ENCODE results near the gene TAMALIN. TPM values are rescaled to one million over a fixed set of nuclear protein-coding genes. Genes with fewer than 3 reads are reported as not detected.

TAMALIN gene
- total RNA-seq, 2 experiments from 2014 or later, result 1.8 to 2.2 TPM

DNA sequence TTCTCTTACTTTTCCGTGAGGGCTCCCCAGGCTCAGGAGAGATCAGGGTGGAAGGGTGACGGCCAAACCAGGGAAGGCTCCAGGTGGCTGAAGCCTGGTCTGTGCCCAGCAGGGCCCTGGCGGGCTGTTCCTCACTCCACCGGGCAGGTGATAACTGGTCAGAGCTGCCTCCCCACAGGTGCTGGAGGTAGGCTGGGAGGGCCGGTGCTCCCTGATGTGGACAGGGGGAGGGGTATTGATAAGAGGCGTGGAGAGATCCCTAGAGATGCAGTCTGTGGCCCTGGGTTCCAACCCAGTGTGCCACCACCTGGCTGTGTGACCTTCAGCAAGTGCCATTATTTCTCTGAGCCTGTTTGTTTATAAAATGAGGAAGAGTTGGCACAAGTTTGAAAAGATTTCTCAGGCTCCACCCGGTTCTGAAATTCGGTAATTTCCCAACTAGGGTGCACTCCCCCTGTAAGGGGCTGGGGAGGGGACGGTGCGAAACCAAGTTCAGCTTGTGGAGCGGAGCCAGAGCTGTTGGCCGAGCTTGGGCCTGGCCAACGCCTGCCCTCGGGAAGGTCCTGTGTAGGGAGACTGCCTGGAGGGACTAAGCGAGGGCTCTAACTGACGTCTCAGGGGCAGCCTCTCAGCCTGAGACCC is 43.5 kb downstream of the TAMALIN start:
- peaks cover 46% of the 10 kb centered on the region for H3K4me1 Mint-ChIP-seq

DNA sequence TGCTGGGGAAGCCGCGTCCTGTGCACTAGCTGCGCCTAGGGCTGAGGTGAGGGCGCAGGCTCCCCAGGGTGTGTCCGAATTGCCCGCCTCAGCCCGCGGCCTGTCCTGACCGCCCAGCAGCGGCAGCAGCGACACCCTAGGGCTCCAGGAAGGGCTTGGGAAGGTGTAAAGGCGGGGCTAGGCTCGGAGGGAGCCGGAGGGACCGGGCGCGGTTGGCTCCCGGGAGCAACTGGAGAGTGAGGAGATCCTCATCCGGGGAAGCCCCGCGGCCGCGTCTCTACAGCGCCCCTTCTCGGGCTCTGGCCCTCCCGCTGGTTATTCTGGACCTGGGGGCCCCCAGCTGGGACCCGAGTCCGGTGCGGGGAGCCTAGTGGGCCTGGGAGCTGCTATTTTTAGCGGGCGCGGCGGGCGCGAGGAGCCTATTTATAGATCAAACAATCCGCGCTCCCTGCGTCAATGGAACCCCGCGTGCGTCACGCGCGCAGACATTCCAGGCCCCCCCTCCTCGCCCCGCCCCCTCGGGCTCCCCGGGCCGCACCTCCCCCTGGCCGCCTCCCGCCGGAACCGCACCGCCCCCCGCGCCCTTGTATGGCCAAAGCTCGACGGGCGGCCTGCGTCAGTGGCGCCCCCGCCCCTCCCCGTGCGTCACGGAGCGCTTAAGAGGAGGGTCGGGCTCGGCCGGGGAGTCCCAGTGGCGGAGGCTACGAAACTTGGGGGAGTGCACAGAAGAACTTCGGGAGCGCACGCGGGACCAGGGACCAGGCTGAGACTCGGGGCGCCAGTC is 44.2 kb downstream of the TAMALIN start, which contains the start of gene NR4A1:
Gene NR4A1 (plus strand): TSS at position 685 of the 784 bp plus-strand sequence. CDS start 2,887 bp downstream, outside the sequence.
- peak; percentile 97 for DNase-seq
- Mint-ChIP-seq H3K36me3 (peaks cover 2% of the 10 kb centered on the region), H3K4me1 (peaks cover 41% of the 10 kb centered on the region), H3K27ac (peak within 1 kb of the TSS; percentile 87), H3K27me3 (peaks cover 6% of the 10 kb centered on the region), H3K9me3 (ENCODE audit: low read depth) (no peaks in the 10 kb centered on the region), H3K4me3 (peak within 1 kb of the TSS; percentile 79)
- ATAC-seq, result peak; percentile 85
- CTCF ChIA-PET, result interaction anchor here (0.9 to 6.6 kb wide), 12 partner anchors 9 to 71 kb away, joined by 3 to 56 read pairs (median 7); partner anchors contain the start of gene ATG101

More for the DNA sequence above, 43.5 kb downstream of the TAMALIN start:
- Mint-ChIP-seq H3K9me3 (ENCODE audit: low read depth) (no peaks in the 10 kb centered on the region), H3K4me3 (peak overlapping the region; percentile 79), H3K27me3 (peaks cover 6% of the 10 kb centered on the region), H3K27ac (peak overlapping the region; percentile 87), H3K36me3 (peaks cover 2% of the 10 kb centered on the region)
- ATAC-seq, result no peak
- DNase-seq, result no peak
- CTCF ChIA-PET, result interaction anchor here (1.0 to 6.6 kb wide), 9 partner anchors 9 to 71 kb away, joined by 3 to 56 read pairs (median 8); partner anchors contain the start of gene ATG101

DNA sequence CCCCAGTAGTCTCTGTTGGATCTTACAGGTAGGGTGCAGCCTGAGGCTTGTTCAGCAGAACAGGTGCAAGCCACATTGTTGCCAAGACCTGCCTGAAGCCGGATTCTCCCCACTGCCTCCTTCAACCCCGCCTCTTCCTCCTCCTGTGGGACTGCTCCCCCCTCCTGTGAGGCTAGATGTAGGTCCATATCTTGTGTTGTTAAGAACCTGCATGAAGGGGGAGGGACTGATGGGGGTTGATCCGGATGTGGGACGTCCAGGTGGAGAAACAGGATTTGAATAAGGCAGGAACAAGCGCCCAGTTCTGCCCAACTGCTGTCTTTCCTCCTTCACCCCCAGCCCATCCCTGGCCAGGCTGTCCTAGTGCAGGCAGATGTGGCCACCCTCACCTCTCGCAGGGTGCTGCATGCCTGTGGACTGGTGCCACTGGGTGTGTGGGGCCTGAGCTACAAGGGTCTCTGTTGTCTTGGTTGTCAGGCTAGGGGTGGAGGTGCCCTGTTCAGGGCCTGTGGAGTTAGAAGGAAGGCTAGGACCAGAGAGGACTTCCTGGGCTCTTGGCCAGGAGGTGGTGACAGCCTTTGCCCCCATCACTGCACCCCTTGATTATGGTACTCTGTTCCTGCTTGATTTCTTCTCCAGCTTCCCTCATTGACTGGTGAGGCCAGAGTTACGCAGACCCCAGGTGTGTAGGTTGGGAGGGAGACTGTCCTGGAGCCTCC is 45.9 kb downstream of the TAMALIN start:
- Mint-ChIP-seq H3K4me3 (peak overlapping the region; percentile 79), H3K4me1 (peaks cover 34% of the 10 kb centered on the region)
- CTCF ChIA-PET, result interaction anchor here (0.8 to 6.6 kb wide), 4 partner anchors 14 to 27 kb away, joined by 3 to 56 read pairs (median 18); partner anchors contain the start of gene ATG101

DNA sequence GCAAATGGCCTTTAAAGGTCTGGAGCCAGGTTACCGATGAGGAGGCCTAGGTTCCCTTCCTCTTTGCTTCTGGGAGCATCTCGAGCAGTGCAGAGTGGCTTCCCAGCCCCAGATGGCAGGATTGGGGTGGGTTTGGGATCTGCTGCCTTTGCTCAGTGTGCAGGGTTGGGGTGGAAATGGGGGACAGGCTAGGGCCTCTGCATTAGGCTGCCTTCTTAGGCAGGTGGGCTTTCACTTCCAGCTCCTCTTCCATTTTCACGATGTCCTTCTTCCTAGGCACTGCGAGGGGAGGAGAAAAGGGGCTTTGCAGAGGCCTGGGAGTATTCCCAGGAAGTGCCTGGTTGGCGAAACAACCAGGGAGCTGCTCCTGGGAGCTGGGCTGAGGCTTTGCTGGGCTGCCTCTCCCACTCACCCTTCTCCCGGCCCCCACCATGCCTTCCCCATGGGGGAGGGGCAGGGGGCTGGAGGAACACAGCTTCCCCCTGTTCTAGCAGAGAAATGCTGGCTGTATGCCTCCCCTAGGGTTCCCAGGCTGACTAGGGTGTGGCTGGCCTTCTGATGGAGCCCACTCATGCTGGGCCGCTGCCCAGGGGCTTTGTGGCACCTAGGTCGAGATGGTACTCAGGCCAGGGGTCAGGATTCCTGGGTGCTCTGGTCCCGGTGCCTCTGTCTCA is 46.9 kb downstream of the TAMALIN start:
- Mint-ChIP-seq H3K27ac (no peak overlapping the region), H3K4me1 (peaks cover 34% of the 10 kb centered on the region), H3K4me3 (no peak overlapping the region)

More for the DNA sequence above, 45.9 kb downstream of the TAMALIN start:
- DNase-seq (no peak), ATAC-seq (no peak)
- peaks cover 2% of the 10 kb centered on the region for H3K36me3 Mint-ChIP-seq
- H3K27me3 Mint-ChIP-seq, result peaks cover 6% of the 10 kb centered on the region
- no peak overlapping the region for H3K27ac Mint-ChIP-seq
- H3K9me3 Mint-ChIP-seq (ENCODE audit: low read depth), result no peaks in the 10 kb centered on the region

DNA sequence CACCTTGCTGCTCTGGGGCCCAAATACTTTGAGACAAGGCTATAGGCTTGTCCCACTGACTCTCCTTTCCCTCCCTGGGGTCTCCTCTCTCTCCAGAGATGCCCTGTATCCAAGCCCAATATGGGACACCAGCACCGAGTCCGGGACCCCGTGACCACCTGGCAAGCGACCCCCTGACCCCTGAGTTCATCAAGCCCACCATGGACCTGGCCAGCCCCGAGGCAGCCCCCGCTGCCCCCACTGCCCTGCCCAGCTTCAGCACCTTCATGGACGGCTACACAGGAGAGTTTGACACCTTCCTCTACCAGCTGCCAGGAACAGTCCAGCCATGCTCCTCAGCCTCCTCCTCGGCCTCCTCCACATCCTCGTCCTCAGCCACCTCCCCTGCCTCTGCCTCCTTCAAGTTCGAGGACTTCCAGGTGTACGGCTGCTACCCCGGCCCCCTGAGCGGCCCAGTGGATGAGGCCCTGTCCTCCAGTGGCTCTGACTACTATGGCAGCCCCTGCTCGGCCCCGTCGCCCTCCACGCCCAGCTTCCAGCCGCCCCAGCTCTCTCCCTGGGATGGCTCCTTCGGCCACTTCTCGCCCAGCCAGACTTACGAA is 47.6 kb downstream of the TAMALIN start:
- DNase-seq, result no peak
- no peak for ATAC-seq
- Mint-ChIP-seq H3K9me3 (ENCODE audit: low read depth) (no peaks in the 10 kb centered on the region), H3K27me3 (peaks cover 4% of the 10 kb centered on the region), H3K4me1 (peaks cover 32% of the 10 kb centered on the region), H3K36me3 (no peaks in the 10 kb centered on the region), H3K4me3 (no peak overlapping the region), H3K27ac (no peak overlapping the region)
- CTCF ChIA-PET, result interaction anchor here (1.1 to 6.6 kb wide), 2 partner anchors 10 to 29 kb away, joined by 4 to 56 read pairs; no protein-coding TSS in a partner anchor

More for the DNA sequence above, 46.9 kb downstream of the TAMALIN start:
- Mint-ChIP-seq H3K27me3 (peaks cover 6% of the 10 kb centered on the region), H3K36me3 (peaks cover 2% of the 10 kb centered on the region), H3K9me3 (ENCODE audit: low read depth) (no peaks in the 10 kb centered on the region)
- no peak for ATAC-seq
- CTCF ChIA-PET, result interaction anchor here (0.8 to 6.6 kb wide), 2 partner anchors 16 to 28 kb away, joined by 3 to 56 read pairs; partner anchors contain the start of gene ATG101
- no peak for DNase-seq

DNA sequence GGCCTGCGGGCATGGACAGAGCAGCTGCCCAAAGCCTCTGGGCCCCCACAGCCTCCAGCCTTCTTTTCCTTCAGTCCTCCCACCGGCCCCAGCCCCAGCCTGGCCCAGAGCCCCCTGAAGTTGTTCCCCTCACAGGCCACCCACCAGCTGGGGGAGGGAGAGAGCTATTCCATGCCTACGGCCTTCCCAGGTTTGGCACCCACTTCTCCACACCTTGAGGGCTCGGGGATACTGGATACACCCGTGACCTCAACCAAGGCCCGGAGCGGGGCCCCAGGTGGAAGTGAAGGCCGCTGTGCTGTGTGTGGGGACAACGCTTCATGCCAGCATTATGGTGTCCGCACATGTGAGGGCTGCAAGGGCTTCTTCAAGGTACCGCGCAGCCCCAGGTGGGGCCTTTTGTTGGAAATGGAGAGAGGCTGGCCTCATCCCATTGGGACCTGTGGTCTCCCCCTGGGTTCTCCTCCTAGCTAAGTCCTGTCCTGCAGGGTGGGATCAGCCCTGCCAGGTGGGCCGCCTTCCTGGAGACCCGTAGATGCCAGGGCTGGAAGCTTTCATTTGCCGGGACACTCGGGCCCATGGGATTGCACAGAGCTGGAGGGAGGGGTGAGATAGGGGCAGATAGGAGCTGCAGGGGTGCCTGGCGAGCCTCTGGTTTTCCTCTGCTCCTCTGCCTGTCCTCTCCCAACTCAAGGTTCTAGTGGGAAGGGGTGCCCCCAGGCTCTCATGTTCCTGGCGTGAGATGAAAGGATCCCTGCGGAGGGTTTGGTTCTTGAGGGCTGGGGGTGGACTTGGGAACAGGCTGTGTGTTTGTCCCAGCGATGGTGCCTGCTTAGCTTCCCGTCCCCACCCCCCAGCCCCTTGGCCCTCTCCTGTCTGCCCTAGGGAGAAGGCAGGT is 48.3 kb downstream of the TAMALIN start:
- H3K27ac Mint-ChIP-seq, result no peak overlapping the region
- no peaks in the 10 kb centered on the region for H3K27me3 Mint-ChIP-seq
- H3K4me3 Mint-ChIP-seq, result no peak overlapping the region
- H3K4me1 Mint-ChIP-seq, result peaks cover 24% of the 10 kb centered on the region
- DNase-seq (no peak), ATAC-seq (no peak)
- H3K36me3 Mint-ChIP-seq, result no peaks in the 10 kb centered on the region
- CTCF ChIA-PET, result interaction anchor here (1.1 to 6.6 kb wide), 2 partner anchors 9 to 29 kb away, joined by 4 to 56 read pairs; no protein-coding TSS in a partner anchor
- no peaks in the 10 kb centered on the region for H3K9me3 Mint-ChIP-seq (ENCODE audit: low read depth)

DNA sequence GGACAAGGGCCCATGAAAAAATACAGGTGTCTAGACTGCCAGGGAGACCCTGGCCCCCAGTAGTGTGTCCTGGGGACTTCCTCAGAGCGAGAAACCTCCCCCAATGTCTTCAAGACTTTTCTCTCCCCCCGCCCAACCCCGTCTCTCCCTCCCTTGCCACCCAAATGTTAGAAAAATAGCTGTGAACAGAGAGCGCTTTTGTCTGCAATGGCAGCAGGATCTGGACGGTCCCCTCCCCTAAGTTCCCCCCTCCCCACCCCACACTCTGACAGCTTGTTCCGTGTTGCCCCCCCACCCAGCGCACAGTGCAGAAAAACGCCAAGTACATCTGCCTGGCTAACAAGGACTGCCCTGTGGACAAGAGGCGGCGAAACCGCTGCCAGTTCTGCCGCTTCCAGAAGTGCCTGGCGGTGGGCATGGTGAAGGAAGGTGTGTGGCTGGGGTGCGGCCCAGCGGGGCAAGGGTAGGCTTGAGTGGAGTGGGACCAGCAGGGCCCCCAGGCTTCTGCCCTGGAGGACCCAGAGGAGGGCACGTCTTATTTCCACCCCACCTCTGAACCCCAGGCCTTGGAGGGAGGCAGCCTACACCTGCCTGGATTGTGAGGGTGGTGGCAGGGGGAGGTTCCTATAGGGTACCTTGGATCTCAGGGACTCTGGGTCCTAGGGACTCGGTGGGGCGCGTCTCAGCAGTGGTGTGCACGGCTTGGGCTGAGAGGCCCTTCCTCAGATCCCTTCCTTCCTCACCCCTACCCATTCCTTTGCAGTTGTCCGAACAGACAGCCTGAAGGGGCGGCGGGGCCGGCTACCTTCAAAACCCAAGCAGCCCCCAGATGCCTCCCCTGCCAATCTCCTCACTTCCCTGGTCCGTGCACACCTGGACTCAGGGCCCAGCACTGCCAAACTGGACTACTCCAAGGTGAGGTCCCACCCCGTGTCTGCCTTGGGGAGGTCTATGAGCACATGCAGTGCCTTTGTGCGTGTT is 49.3 kb downstream of the TAMALIN start:
- no peak for ATAC-seq
- H3K36me3 Mint-ChIP-seq, result no peaks in the 10 kb centered on the region
- no peaks in the 10 kb centered on the region for H3K27me3 Mint-ChIP-seq
- no peak for DNase-seq
- peaks cover 19% of the 10 kb centered on the region for H3K4me1 Mint-ChIP-seq
- CTCF ChIA-PET, result interaction anchor here (1.1 to 6.6 kb wide), 4 partner anchors 8 to 30 kb away, joined by 4 to 56 read pairs (median 4); no protein-coding TSS in a partner anchor
- H3K4me3 Mint-ChIP-seq, result no peak overlapping the region
- no peak overlapping the region for H3K27ac Mint-ChIP-seq
- H3K9me3 Mint-ChIP-seq (ENCODE audit: low read depth), result no peaks in the 10 kb centered on the region

DNA sequence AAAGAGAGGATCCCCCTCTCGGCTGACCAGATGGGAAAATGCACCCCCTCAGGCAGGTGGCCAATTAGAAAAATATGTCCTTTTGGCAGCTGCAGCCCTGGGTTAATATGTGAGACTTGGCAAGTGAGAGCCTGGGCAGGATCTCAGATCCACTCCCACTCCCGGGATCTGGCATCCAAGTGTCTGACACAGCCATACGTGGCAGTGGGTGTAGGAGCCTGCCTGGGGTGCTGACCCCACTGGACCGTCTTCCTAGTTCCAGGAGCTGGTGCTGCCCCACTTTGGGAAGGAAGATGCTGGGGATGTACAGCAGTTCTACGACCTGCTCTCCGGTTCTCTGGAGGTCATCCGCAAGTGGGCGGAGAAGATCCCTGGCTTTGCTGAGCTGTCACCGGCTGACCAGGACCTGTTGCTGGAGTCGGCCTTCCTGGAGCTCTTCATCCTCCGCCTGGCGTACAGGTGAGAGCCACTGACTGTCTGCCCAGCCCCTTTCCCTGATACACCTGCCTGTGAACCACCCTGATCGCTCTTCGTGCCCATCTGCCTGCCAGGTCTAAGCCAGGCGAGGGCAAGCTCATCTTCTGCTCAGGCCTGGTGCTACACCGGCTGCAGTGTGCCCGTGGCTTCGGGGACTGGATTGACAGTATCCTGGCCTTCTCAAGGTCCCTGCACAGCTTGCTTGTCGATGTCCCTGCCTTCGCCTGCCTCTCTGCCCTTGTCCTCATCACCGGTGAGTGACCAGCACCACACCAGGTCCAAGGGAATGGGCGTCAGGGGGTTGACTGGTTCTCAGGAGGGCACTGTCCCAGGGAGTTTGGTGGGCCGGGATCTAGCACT is 50.3 kb downstream of the TAMALIN start:
- no peak overlapping the region for H3K27ac Mint-ChIP-seq
- no peaks in the 10 kb centered on the region for H3K36me3 Mint-ChIP-seq
- H3K4me1 Mint-ChIP-seq, result peaks cover 12% of the 10 kb centered on the region
- no peaks in the 10 kb centered on the region for H3K27me3 Mint-ChIP-seq
- no peak overlapping the region for H3K4me3 Mint-ChIP-seq
- no peak for ATAC-seq
- no peaks in the 10 kb centered on the region for H3K9me3 Mint-ChIP-seq (ENCODE audit: low read depth)
- CTCF ChIA-PET, result interaction anchor here (1.2 to 1.3 kb wide), 2 partner anchors 11 to 31 kb away, joined by 4 to 5 read pairs; no protein-coding TSS in a partner anchor
- no peak for DNase-seq

DNA sequence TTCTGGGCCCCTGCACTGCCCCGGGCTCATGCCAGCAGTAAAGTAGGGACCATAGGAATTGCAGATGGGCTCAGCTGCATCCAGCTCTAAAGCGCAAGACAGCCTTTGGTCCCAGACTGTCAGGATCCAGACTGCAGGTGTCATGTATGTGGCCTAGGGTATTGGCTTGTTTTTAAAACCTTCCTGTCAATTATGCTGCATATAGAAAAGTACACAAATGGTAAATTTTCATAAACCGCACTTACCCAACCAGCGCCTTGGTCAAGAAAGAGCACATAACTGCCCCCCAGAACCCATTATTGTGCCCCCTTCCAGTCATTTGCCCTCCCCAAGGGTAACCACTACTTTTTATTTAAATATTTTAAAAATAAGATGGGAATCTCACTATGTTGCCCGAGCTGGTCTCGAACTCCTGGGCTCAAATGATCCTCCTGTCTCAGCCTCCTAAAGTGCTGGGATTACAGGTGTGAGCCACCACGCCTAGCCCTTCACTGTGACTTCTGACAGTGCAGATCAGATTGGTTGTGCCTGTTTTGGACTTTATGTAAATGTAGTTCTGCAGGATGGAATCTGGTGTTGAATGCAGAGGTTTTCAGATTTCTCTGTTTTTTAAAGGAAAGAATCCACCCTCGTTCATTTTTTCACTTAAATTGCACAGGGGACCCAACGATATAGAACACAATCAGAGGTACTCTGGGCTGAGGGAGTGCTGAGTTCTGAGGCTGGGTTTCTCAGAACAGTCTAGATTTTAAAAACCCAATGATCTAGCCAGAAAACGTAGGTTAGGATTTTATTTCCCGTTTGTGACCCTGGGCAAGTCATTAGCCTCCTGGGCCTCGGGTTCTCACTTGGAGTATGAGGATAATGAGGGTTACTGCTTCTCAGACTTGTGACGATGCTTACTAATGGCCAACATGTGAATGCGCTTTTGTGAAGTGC is 51.2 kb downstream of the TAMALIN start:
- H3K36me3 Mint-ChIP-seq, result no peaks in the 10 kb centered on the region

More for the DNA sequence above, 51.2 kb downstream of the TAMALIN start:
- no peak overlapping the region for H3K27ac Mint-ChIP-seq
- CTCF ChIA-PET, result interaction anchor here (1.1 to 16.2 kb wide), 4 partner anchors 10 to 32 kb away, joined by 4 to 404 read pairs (median 5); no protein-coding TSS in a partner anchor
- no peaks in the 10 kb centered on the region for H3K9me3 Mint-ChIP-seq (ENCODE audit: low read depth)
- DNase-seq (no peak), ATAC-seq (no peak)
- no peak overlapping the region for H3K4me3 Mint-ChIP-seq
- H3K4me1 Mint-ChIP-seq, result peaks cover 3% of the 10 kb centered on the region
- H3K27me3 Mint-ChIP-seq, result no peaks in the 10 kb centered on the region
